Panc1 (cell line): ENCODE data around the gene LILRB3. TPM values are rescaled to one million over a fixed set of nuclear protein-coding genes. Genes with fewer than 3 reads are reported as not detected.

ENCODE experiments used
- ATAC-seq: fragments of 200-7000 bp; cut with Tn5 transposase; 2 replicates; pipeline ENCODE4 v1.9.1; 2020; ENCODE audit warnings: mild to moderate bottlenecking, moderate library complexity
- BruUV-seq: library from RNA; stranded (reverse); fragments of 400-500 nt; replicated peaks from 2 replicates; lab custom pipeline; 2021; lab: Mats Ljungman, UMichigan
- CTCF ChIA-PET: fragments of 300-600 bp; sonication (Branson Sonifier 250); formaldehyde crosslinking; loops from one replicate; lab custom pipeline; 2022; ENCODE audit warnings: antibody characterized with exemption; lab: Charles Lee
- POLR2A ChIA-PET: fragments of 300-600 bp; sonication (Branson Sonifier 250); formaldehyde crosslinking; loops from one replicate; lab custom pipeline; 2022; ENCODE audit warnings: antibody characterized with exemption; lab: Charles Lee
- DNase-seq: peaks from one replicate; pipeline ENCODE4 v3.0.0-alpha.2; 2010; ENCODE audit warnings: low read depth, low spot score
- H3K27ac ChIP-seq: 2 replicates; pipeline ENCODE4 v1.5.1; 2011; ENCODE audit warnings: mild to moderate bottlenecking, low read length, inconsistent platforms
- H3K27me3 ChIP-seq: fragments of 200-500 bp; sonication (Bioruptor generic); 2 replicates; pipeline ENCODE4 v1.6.0; 2014; ENCODE audit warnings: low read length, inconsistent platforms; ENCODE audit not compliant: control insufficient read depth, insufficient read depth
- H3K36me3 ChIP-seq: fragments of 200-500 bp; sonication (Bioruptor generic); 2 replicates; pipeline ENCODE4 v1.5.1; 2014; ENCODE audit warnings: inconsistent platforms, mild to moderate bottlenecking, low read length, moderate library complexity; ENCODE audit not compliant: control insufficient read depth, insufficient read depth
- H3K4me1 ChIP-seq: 2 replicates; pipeline ENCODE4 v1.5.1; 2011; ENCODE audit warnings: inconsistent platforms, mild to moderate bottlenecking, low read length, moderate library complexity; ENCODE audit not compliant: control insufficient read depth, insufficient read depth
- H3K4me3 ChIP-seq, 2 experiments: 2 replicates each; pipeline ENCODE4 v1.5.1; 2011 to 2012; ENCODE audit warnings: low read depth in 2 of 2, low read length in 2 of 2, mild to moderate bottlenecking in 2 of 2, inconsistent platforms in 1 of 2, moderate library complexity in 1 of 2
- H3K9me3 ChIP-seq: fragments of 200-500 bp; sonication (Bioruptor generic); 2 replicates; pipeline ENCODE4 v1.5.1; 2014; ENCODE audit warnings: low read depth, mild to moderate bottlenecking, inconsistent platforms, low read length, moderate library complexity; ENCODE audit not compliant: control insufficient read depth, insufficient read depth
- CTCF ChIP-seq: fragments of 450-650 bp; IDR thresholded peaks from 2 replicates; pipeline ENCODE4 v1.5.1; 2017; ENCODE audit warnings: mild to moderate bottlenecking
- REST ChIP-seq, 2 experiments: IDR thresholded peaks; 2 replicates each; pipeline ENCODE4 v1.6.1; 2011 to 2012; ENCODE audit warnings: low read depth in 2 of 2, control low read depth in 1 of 2, low read length in 1 of 2, mild to moderate bottlenecking in 1 of 2, moderate library complexity in 1 of 2; ENCODE audit not compliant: insufficient read depth in 1 of 2
- SIN3A ChIP-seq: IDR thresholded peaks from 2 replicates; pipeline ENCODE4 v1.6.1; 2012; ENCODE audit warnings: low read depth, mild to moderate bottlenecking, low read length, moderate library complexity, borderline replicate concordance; ENCODE audit not compliant: insufficient read depth
- in situ Hi-C: cut with HindIII; loops from 2 replicates; pipeline ENCODE4 v1.10.0; 2016; ENCODE audit warnings: low sequenced_read_pairs, low pct_unique_long_range_greater_than_20kb
- intact Hi-C: fragments of 100-400 bp; cut with micrococcal nuclease; formaldehyde crosslinking; loops from one replicate; pipeline ENCODE4 v1.10.0; 2022; ENCODE audit not compliant: unreplicated experiment
- total RNA-seq: library from RNA; stranded (reverse); gene quantifications from one replicate; pipeline ENCODE4 v1.2.1, GENCODE V29; 2021; ENCODE audit not compliant: unreplicated experiment

LILRB3 gene
- total RNA-seq, 1 experiment from 2014 or later = 0.18 TPM

- no peak for ATAC-seq
- intact Hi-C loops = no loop called here
- peaks cover 52% of the 10 kb centered on the region for H3K4me1 ChIP-seq
- POLR2A ChIA-PET = no interaction called here
- peak overlapping the region; percentile 69 to 96 for H3K4me3 ChIP-seq
- CTCF ChIA-PET = no interaction called here
- peaks cover 42% of the 10 kb centered on the region for H3K36me3 ChIP-seq
- H3K27ac ChIP-seq = peak overlapping the region; percentile 95
- in situ Hi-C loops = no loop called here
- no peak for DNase-seq
- no peaks in the 10 kb centered on the region for H3K9me3 ChIP-seq
- BruUV-seq = no TSS peak
- TF ChIP-seq SIN3A (no peak), CTCF (no peak), REST (IDR thresholded peaks at IDR 0.05; ENCODE audit: insufficient read depth in 1 of 2, low read depth in 2 of 2, low read length in 1 of 2) (no peak)
- no peaks in the 10 kb centered on the region for H3K27me3 ChIP-seq
Measured at GRCh38 chr19:54201980-54202379, 20.8 kb downstream of the LILRB3 start.

GRCh38 chr19:54201172-54201701, 21.6 kb downstream of the LILRB3 start:
- peaks cover 39% of the 10 kb centered on the region for H3K36me3 ChIP-seq
- H3K9me3 ChIP-seq = no peaks in the 10 kb centered on the region
- H3K27ac ChIP-seq = peak overlapping the region; percentile 95
- in situ Hi-C loops = no loop called here
- H3K4me1 ChIP-seq = peaks cover 45% of the 10 kb centered on the region
- TSS peak; percentile 85 for BruUV-seq
- ChIA-PET CTCF (interaction anchor here (0.5 kb wide), 1 partner anchor 13 kb away, joined by 3 read pairs; no protein-coding TSS in a partner anchor), POLR2A (interaction anchor here (0.6 to 2.7 kb wide), 3 partner anchors 9 to 593 kb away, joined by 3 to 18 read pairs (median 4); partner anchors contain the start of genes MBOAT7 and TSEN34)
- DNase-seq = no peak
- H3K4me3 ChIP-seq = peak overlapping the region; percentile 69 to 96
- 0 out of 2 replicates have a peak, but pooled peaks have one; percentile 2 for ATAC-seq
- intact Hi-C loops = no loop called here
- TF ChIP-seq CTCF (no peak), SIN3A (0 out of 2 replicates have a peak, but pooled peaks have one; percentile 14)
- no peaks in the 10 kb centered on the region for H3K27me3 ChIP-seq
